ENCODE results near the gene HPCAL4.

The HPCAL4 gene

DNA sequence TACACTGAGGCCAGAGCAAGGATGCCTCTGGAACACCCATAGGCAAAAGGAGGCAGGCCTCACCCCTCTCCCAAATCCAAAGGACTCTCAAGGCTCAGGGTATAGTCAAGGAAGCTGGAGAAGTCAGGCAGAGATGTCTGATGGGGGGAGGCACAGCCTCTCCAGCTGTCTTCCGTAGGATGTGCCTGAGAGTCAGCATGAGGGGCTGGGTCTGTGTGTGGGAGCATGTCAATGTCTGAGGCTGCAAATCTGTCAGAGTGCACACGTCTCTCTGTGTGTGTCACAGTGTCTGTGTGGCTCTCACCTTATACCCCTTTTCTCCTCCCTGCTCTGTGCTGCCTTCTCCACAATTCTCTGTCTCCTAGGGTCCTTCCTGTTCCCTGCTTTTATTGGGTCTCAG is 4.0 kb downstream of the HPCAL4 start:
- Histone ChIP-seq H3K27me3 (ENCODE audit: insufficient read depth, low read depth) (peaks cover 15% of the 10 kb centered on the region; the same call in 1 of the 2 replicates), H2AFZ (ENCODE audit: low read depth) (no peak overlapping the region)

DNA sequence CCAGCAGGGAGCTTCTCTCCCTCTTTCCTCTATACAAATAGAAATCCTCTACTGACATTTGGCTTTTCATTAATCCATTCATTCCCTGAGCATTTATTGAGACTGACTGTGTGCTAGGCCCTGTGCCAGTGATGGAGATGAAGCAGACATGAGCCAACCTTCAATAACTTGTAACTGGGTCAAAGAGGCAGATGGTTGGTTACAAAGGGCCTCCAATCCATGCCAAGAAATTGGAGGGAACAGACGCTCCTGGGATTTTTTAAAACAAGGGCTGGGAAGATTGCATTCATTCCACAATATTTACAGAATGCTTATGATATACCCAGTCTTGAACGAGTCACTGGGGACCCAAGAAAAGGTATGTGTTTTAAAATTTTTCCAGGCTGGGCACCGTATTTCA is 6.2 kb downstream of the HPCAL4 start:
- H3K4me3 ChIP-seq (IDR thresholded peaks at IDR 0.05; ENCODE audit: insufficient read depth, low read depth, low read length), result no peak overlapping the region
- TF ChIP-seq, protein P1, sequence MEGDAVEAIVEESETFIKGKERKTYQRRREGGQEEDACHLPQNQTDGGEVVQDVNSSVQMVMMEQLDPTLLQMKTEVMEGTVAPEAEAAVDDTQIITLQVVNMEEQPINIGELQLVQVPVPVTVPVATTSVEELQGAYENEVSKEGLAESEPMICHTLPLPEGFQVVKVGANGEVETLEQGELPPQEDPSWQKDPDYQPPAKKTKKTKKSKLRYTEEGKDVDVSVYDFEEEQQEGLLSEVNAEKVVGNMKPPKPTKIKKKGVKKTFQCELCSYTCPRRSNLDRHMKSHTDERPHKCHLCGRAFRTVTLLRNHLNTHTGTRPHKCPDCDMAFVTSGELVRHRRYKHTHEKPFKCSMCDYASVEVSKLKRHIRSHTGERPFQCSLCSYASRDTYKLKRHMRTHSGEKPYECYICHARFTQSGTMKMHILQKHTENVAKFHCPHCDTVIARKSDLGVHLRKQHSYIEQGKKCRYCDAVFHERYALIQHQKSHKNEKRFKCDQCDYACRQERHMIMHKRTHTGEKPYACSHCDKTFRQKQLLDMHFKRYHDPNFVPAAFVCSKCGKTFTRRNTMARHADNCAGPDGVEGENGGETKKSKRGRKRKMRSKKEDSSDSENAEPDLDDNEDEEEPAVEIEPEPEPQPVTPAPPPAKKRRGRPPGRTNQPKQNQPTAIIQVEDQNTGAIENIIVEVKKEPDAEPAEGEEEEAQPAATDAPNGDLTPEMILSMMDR (conservative IDR thresholded peaks at IDR 0.05; ENCODE audit: low read depth, low read length), result no peak
- no peaks in the 10 kb centered on the region for H3K4me1 ChIP-seq (ENCODE audit: low read depth, poor library complexity, severe bottlenecking)
- no peaks in the 10 kb centered on the region for H4K20me1 ChIP-seq (ENCODE audit: insufficient read depth)
- H3K4me2 ChIP-seq, result no peak overlapping the region
- H3K79me2 ChIP-seq (ENCODE audit: insufficient read depth, low read depth), result no peaks in the 10 kb centered on the region
- no peaks in the 10 kb centered on the region for H3K36me3 ChIP-seq (ENCODE audit: insufficient read depth)
- H3K9ac ChIP-seq, result no peak overlapping the region
- no peak overlapping the region for H2AFZ ChIP-seq (ENCODE audit: low read depth)
- H3K27ac ChIP-seq, result no peak overlapping the region
- peaks cover 13% of the 10 kb centered on the region; the same call in 1 of the 2 replicates for H3K27me3 ChIP-seq (ENCODE audit: insufficient read depth, low read depth)

More for the DNA sequence above, 4.0 kb downstream of the HPCAL4 start:
- Histone ChIP-seq H3K4me2 (no peak overlapping the region), H3K27ac (no peak overlapping the region), H4K20me1 (ENCODE audit: insufficient read depth) (no peaks in the 10 kb centered on the region), H3K36me3 (ENCODE audit: insufficient read depth) (no peaks in the 10 kb centered on the region), H3K4me1 (ENCODE audit: low read depth, poor library complexity, severe bottlenecking) (peaks cover 5% of the 10 kb centered on the region), H3K4me3 (IDR thresholded peaks at IDR 0.05; ENCODE audit: insufficient read depth, low read depth, low read length) (no peak overlapping the region), H3K79me2 (ENCODE audit: insufficient read depth, low read depth) (no peaks in the 10 kb centered on the region), H3K9ac (no peak overlapping the region)
- TF ChIP-seq, protein P1 (conservative IDR thresholded peaks at IDR 0.05; ENCODE audit: low read depth, low read length), result no peak

DNA sequence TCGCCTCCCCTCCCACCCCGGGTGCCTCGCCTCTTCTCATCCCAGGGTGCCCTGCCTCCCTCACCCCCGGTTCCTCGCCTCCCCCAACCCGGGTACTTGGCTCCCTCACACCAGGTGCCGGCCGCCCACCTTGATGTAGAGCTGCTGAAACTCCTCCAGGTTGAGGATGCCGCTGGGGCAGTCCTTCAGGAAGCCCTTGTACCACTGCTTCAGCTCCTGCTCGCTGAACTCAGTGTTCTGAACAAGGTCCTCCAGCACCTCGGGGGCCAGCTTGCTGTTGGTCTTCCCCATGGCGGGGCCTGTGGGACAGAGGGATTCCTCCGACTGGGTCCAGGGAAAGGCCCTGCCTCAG is 6.9 kb downstream of the HPCAL4 start:
- no peak overlapping the region for H3K4me3 ChIP-seq (IDR thresholded peaks at IDR 0.05; ENCODE audit: insufficient read depth, low read depth, low read length)
- TF ChIP-seq, protein P1 (conservative IDR thresholded peaks at IDR 0.05; ENCODE audit: low read depth, low read length), result no peak
- peaks cover 9% of the 10 kb centered on the region; the same call in 1 of the 2 replicates for H3K27me3 ChIP-seq (ENCODE audit: insufficient read depth, low read depth)
- no peaks in the 10 kb centered on the region for H3K4me1 ChIP-seq (ENCODE audit: low read depth, poor library complexity, severe bottlenecking)
- no peaks in the 10 kb centered on the region for H4K20me1 ChIP-seq (ENCODE audit: insufficient read depth)
- no peak overlapping the region for H3K4me2 ChIP-seq
- H3K36me3 ChIP-seq (ENCODE audit: insufficient read depth), result no peaks in the 10 kb centered on the region
- H2AFZ ChIP-seq (ENCODE audit: low read depth), result no peak overlapping the region
- no peak overlapping the region for H3K27ac ChIP-seq
- no peaks in the 10 kb centered on the region for H3K79me2 ChIP-seq (ENCODE audit: insufficient read depth, low read depth)
- H3K9ac ChIP-seq, result no peak overlapping the region

DNA sequence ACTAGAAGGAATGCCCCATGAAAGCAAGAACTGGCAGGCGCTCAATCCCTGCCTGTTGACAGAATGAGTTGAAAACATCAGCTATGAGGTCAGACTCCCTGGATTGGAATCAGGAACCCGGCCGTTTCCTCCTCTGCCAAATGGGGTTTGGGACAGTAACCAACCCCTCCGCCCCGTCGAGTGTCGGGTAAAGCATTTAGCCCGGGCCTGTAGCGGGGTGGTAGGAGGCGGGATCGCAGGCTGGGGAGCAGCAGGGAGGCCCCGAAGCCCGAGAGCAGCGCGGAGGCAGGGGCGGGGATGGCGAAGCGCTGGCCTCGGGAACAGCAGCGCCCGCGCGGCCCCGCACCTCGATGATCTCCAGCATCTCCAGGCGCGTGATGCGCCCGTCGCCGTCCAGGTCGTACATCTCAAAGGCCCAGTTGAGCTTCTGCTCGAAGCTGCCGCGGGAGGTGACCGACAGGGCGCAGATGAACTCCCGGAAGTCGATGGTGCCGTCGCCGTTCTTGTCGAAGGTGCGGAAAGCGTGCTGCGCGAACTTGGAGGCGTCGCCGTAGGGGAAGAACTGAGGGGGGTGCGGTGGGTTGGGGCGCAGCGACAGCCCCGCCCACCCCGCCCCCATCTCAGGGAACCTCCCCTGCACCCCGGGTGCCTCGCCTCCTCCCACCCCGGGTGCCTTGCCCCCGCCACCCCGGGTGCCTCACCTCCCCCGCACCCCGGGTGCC is 7.5 kb downstream of the HPCAL4 start:
- Histone ChIP-seq H3K9ac (no peak overlapping the region), H3K27me3 (ENCODE audit: insufficient read depth, low read depth) (peaks cover 9% of the 10 kb centered on the region; the same call in 1 of the 2 replicates), H4K20me1 (ENCODE audit: insufficient read depth) (no peaks in the 10 kb centered on the region), H3K4me1 (ENCODE audit: low read depth, poor library complexity, severe bottlenecking) (no peaks in the 10 kb centered on the region), H3K4me3 (IDR thresholded peaks at IDR 0.05; ENCODE audit: insufficient read depth, low read depth, low read length) (no peak overlapping the region), H3K27ac (no peak overlapping the region), H3K4me2 (no peak overlapping the region), H3K36me3 (ENCODE audit: insufficient read depth) (no peaks in the 10 kb centered on the region), H3K79me2 (ENCODE audit: insufficient read depth, low read depth) (no peaks in the 10 kb centered on the region), H2AFZ (ENCODE audit: low read depth) (no peak overlapping the region)
- TF ChIP-seq, protein P1 (conservative IDR thresholded peaks at IDR 0.05; ENCODE audit: low read depth, low read length), result no peak
